DND-41 (cell line): ENCODE results near the gene ASIC3.

Experiments used
- EZH2 ChIP-seq: IDR thresholded peaks from 3 replicates; pipeline ENCODE4 v1.6.1; 2012; ENCODE audit warnings: borderline replicate concordance, low read depth, mild to moderate bottlenecking, moderate library complexity, low read length, inconsistent platforms; ENCODE audit not compliant: severe bottlenecking
- TF ChIP-seq, protein P1 (sequence below): IDR thresholded peaks from 2 replicates; pipeline ENCODE4 v1.5.1; 2012; ENCODE audit warnings: borderline replicate concordance, low read length, moderate library complexity, mild to moderate bottlenecking; ENCODE audit not compliant: poor library complexity, severe bottlenecking; ENCODE audit errors: extremely low read depth

DNA sequence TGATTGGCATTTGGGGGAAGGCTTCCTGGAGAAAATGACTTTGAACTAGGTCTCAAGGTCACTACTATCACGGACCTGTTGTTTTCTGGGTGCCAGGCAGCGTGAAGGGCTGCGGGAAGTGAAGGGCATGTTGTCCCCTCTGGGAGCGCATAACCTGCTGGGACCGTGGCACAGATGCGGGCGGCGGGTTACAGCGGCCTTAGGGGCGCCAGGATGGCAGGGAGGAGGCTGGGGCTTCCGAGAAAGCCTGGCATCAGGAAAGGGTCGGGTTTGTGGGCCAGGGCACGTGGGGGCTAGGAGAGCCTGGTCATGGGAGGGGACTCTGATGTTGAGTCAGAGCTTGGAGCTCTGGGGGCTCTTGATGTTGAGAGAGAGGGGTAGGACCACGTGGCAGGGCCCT, 17.2 kb downstream of the ASIC3 start:
- TF ChIP-seq, protein P1, sequence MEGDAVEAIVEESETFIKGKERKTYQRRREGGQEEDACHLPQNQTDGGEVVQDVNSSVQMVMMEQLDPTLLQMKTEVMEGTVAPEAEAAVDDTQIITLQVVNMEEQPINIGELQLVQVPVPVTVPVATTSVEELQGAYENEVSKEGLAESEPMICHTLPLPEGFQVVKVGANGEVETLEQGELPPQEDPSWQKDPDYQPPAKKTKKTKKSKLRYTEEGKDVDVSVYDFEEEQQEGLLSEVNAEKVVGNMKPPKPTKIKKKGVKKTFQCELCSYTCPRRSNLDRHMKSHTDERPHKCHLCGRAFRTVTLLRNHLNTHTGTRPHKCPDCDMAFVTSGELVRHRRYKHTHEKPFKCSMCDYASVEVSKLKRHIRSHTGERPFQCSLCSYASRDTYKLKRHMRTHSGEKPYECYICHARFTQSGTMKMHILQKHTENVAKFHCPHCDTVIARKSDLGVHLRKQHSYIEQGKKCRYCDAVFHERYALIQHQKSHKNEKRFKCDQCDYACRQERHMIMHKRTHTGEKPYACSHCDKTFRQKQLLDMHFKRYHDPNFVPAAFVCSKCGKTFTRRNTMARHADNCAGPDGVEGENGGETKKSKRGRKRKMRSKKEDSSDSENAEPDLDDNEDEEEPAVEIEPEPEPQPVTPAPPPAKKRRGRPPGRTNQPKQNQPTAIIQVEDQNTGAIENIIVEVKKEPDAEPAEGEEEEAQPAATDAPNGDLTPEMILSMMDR: no peak
- TF ChIP-seq EZH2: no peak
